NB4 (cell line): ENCODE measurements around the gene JDP2.
A peak's percentile ranks its signal among the peaks of the same experiment; 100 is the strongest.

ENCODE experiments used
- DNase-seq: peaks from one replicate; pipeline ENCODE4 v3.0.0; 2010; ENCODE audit warnings: low read depth
- H3K4me3 ChIP-seq: one replicate; pipeline ENCODE4 v1.5.1; 2011; ENCODE audit warnings: mild to moderate bottlenecking, low read depth, low read length, moderate library complexity
- CTCF ChIP-seq: IDR thresholded peaks from one replicate; pipeline ENCODE4 v1.5.1; 2012; ENCODE audit warnings: low read depth, low read length
- MAX ChIP-seq: IDR thresholded peaks from 2 replicates; pipeline ENCODE4 v1.6.1; 2011; ENCODE audit warnings: low read depth, low read length
- MYC ChIP-seq: IDR thresholded peaks from 2 replicates; pipeline ENCODE4 v1.6.1; 2011; ENCODE audit warnings: low read depth, low read length
- POLR2A ChIP-seq: IDR thresholded peaks from 2 replicates; pipeline ENCODE4 v1.6.1; 2011; ENCODE audit warnings: mild to moderate bottlenecking; ENCODE audit not compliant: insufficient read length; ENCODE audit errors: extremely low read depth

Gene JDP2

GRCh38 chr14:75443203-75443969 is 15.6 kb downstream of the JDP2 start:
- no peak overlapping the region for H3K4me3 ChIP-seq
- TF ChIP-seq MAX (no peak), MYC (no peak), POLR2A (no peak), CTCF (no peak)
- DNase-seq = no peak

- peak; percentile 53 for DNase-seq
- no peak overlapping the region for H3K4me3 ChIP-seq
- no peak for TF ChIP-seq POLR2A
Measured at GRCh38 chr14:75445236-75445635, 17.4 kb downstream of the JDP2 start.

GRCh38 chr14:75445963-75446362 is 18.1 kb downstream of the JDP2 start:
- no peak for DNase-seq
- TF ChIP-seq MAX (no peak), POLR2A (no peak), CTCF (no peak), MYC (no peak)
- no peak overlapping the region for H3K4me3 ChIP-seq

- TF ChIP-seq MYC (no peak), CTCF (no peak), MAX (no peak), POLR2A (no peak)
- DNase-seq = peak; percentile 89
Measured at GRCh38 chr14:75446447-75446846, 18.6 kb downstream of the JDP2 start.

GRCh38 chr14:75448209-75448608 is 20.4 kb downstream of the JDP2 start:
- TF ChIP-seq MAX (no peak), MYC (no peak), CTCF (no peak), POLR2A (no peak)
- peak; percentile 55 for DNase-seq
- H3K4me3 ChIP-seq = no peak overlapping the region

More at GRCh38 chr14:75446447-75446846, 18.6 kb downstream of the JDP2 start:
- no peak overlapping the region for H3K4me3 ChIP-seq

- no peak for TF ChIP-seq MYC
- TF ChIP-seq POLR2A = no peak
- no peak for DNase-seq
- H3K4me3 ChIP-seq = no peak overlapping the region
Measured at GRCh38 chr14:75449036-75449435, 21.2 kb downstream of the JDP2 start.

- no peak overlapping the region for H3K4me3 ChIP-seq
Measured at GRCh38 chr14:75449696-75450095, 21.9 kb downstream of the JDP2 start.

More at GRCh38 chr14:75449696-75450095, 21.9 kb downstream of the JDP2 start:
- TF ChIP-seq MAX = no peak
- no peak for TF ChIP-seq MYC
- TF ChIP-seq CTCF = no peak
- TF ChIP-seq POLR2A = no peak
- no peak for DNase-seq
